HG03060 (cell line): ENCODE measurements around the gene RFX1.
"Not testable (repeated sequence)": the region's sequence is repeated elsewhere in the genome, so short reads cannot be mapped to it uniquely, and the experiment has no call there.

Experiments
- ATAC-seq: cut with Tn5 transposase; IDR thresholded peaks from one replicate; pipeline ENCODE4 v1.9.1; 2021; ENCODE audit warnings: low read depth, moderate number of reproducible peaks; ENCODE audit not compliant: unreplicated experiment

RFX1 gene

DNA sequence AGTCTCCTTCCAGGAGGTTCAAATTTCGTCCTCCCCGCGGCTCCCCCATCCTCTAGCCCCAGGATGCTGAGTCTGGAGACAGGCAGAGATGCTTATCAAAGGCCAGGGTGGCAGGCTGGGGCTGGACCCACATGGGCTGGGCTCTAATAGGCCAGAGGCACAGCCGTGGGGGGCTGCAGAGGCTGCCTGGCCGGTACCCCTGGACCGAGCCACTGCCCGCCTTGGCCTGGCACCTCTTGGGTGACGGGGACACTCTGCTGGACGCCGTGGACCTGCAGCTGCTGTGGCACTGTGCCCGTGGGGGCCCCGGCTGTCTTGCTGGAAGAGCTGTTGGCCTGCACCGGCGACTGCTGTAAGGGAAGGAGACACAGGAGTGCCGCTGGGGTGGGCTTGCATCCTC, 25.8 kb downstream of the RFX1 start:
- no peak for ATAC-seq

- ATAC-seq, result no peak
Measured at GRCh38 chr19:13979686-13980085, 26.4 kb downstream of the RFX1 start.

DNA sequence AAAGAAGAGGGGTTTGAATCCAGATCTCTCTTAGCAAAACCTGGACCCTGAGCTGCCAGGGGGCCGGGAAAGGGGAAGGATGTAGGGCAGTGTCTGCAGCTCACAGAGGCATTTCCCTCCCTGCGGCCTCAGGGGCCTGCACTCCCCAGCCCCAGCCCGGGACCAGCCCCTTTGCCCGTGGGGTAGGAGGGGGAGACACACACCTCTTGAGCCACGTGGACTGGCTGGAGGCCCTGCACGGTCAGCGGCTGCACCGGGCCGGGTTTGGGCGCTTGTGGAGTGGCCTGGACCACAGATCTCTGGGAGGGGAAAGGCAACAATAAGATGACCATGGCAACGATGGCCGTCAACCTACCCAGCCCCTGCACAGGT, 26.9 kb downstream of the RFX1 start:
- no peak for ATAC-seq

DNA sequence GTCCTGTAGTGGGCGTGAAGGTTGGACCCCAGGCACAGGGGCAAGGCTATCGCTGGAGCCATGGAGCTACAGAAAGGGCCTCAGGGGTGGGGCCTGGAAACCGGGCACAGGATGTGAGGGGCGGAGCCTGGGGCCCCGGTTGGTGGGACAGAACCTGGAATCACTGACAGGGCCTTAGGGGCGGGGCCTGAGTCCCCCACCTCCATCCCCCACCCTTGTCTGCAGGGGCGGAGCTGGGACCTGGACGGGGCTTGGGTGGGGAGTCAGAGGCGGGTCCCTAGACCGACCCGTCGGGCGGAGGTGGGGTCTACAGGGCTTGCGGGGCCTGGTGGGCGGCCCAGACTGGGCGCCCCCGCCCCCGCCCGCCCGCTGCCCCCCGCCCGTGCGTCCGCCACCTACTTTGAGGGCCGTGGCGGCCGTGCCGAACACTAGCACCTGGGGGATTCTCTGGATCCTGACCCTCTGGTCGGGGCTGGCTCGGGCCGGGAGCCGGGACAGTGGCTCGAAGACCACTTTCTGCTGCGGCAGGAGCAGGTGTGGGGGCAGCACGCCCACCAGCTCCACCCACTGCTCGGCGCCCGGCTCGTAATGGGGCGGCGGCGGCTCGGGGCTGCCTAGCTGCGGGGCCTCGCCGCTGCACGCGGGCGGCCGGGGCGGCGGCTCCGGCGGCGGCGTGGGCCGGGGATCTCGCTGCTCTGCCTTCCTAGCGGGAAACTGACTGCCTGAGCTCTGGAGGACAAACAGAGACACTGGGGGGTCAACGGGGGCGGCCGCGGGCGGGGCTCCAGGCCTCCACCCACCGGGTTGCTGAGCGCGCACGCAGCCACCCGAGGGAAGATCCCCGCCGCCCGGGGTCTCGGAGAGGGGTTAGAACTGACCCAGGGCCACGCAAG, 27.5 kb downstream of the RFX1 start:
- ATAC-seq, result no peak

DNA sequence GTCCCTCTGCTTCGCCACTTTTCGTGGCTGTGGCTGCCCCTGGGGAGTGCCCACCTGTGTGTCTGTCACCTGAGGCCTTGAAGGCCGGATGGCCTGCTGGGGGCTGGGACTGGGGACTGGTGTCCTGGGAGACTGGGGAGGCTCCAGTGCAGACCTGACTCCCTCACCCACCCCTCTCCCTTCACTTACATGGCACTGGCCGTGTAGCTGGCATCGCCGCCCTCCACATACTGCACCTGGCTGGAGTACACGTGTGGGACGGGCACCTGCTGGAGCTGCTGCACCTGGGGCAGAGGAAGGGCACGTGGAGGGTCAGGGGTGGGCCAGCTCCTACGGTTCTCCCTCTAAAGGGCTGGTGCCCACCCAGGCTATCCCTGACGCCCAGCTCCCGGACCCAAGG, 28.3 kb downstream of the RFX1 start:
- ATAC-seq, result no peak

DNA sequence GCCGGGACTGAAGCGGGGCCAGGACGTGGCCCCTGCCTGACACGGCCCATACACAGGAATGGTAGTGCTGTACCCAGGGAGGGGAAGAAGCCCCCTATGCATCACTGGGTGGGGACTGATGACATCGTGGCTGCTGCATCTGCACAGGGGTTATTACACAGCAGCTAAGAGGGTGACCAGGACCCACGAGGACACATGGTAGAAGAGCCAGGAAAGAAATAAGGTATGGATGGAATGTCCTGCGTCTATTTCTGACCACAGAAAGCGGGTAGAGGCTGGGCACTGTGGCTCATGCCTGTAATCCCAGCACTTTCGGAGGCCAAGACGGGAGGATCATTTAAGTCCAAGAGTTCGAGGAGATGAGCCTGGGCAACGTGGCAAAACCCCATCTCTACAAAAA, 29.7 kb downstream of the RFX1 start:
- ATAC-seq, result no peak

- ATAC-seq, result no peak
Measured at GRCh38 chr19:13975870-13976269, 30.2 kb downstream of the RFX1 start.

DNA sequence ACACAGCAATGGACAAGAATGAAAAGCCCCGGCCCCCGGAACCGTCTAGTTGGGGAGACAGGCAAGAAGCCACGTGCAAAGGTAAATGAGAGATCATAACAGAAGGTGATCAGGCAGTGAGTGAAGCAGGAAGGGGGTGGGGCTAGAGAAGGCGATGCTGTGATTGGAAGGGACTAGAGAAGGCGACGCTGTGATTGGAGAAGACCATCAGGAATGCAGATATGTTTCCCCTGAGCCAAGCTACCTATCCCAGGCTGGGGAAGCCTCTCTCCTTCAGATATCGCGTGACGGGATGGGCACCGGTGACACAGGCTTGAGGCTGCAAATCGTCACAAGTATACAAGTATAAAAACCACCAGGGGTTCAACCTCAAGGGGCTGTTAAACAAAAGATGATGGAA, 32.0 kb downstream of the RFX1 start:
- ATAC-seq, result no peak

- ATAC-seq, result not testable (repeated sequence)
Measured at GRCh38 chr19:13973479-13973878, 32.6 kb downstream of the RFX1 start.

GRCh38 chr19:13972368-13973155, 33.6 kb downstream of the RFX1 start:
- no peak for ATAC-seq

GRCh38 chr19:13971868-13972267, 34.3 kb downstream of the RFX1 start:
- ATAC-seq, result not testable (repeated sequence)

DNA sequence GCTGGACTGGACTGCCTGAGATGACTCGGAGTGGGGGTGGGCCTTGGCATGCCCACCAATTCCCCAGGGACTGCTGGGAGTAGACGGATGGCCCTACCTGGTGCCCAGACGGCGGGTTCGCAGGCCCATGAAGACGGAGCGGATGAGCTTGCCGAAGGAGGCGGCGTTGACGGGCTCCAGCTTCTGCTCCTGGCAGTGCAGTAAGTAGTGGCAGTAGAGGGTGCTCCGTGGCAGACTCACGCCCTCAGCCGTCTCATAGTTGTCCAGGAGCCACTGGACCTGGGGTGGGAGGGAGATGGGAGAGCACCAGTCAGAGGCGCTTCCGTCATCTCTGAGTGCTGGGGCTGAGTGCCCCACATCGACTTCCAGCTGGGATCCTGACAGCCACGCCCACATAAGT, 36.2 kb downstream of the RFX1 start:
- no peak for ATAC-seq

DNA sequence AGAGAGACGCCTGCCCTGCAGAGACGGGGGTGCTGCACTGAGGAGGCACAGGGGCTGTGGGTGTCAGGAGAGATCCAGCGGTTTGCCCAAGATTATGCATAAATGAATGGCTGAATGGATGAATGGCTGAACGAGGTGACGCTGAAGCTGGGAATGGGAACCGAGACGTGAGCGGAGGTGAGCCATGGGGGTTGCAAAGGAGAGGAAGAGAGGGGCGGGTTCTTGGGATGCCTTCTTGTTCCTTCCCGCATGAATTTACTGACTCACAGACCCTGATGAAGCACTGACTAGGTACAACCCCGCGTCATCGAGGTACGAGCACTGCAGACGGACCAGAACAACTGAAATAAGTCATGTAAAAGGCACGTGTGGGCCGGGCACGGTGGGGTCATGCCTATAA, 37.1 kb downstream of the RFX1 start:
- no peak for ATAC-seq

- no peak for ATAC-seq
Measured at GRCh38 chr19:13968383-13968935, 37.7 kb downstream of the RFX1 start.

DNA sequence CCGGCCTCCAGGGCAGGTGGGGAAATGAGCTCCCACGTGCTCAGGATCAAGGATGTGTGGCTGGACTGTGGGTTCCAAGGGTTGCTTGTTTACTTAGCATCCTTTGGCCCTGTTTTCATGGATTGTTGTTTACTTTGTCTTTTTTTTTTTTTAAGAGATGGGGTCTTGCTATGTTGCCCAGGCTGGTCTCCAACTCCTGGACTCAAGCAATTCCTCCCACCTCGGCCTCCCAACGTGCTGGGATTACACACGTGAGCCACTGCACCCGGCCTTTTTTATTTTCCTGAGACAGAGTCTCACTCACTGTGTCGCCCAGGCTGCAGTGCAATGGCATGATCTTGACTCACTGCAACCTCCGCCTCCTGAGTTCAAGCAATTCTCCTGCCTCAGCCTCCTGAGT, 38.9 kb downstream of the RFX1 start:
- ATAC-seq, result not testable (repeated sequence)

- ATAC-seq, result no peak
Measured at GRCh38 chr19:13966684-13967128, 39.4 kb downstream of the RFX1 start.

GRCh38 chr19:13965926-13966683, 40.0 kb downstream of the RFX1 start:
- no peak for ATAC-seq

DNA sequence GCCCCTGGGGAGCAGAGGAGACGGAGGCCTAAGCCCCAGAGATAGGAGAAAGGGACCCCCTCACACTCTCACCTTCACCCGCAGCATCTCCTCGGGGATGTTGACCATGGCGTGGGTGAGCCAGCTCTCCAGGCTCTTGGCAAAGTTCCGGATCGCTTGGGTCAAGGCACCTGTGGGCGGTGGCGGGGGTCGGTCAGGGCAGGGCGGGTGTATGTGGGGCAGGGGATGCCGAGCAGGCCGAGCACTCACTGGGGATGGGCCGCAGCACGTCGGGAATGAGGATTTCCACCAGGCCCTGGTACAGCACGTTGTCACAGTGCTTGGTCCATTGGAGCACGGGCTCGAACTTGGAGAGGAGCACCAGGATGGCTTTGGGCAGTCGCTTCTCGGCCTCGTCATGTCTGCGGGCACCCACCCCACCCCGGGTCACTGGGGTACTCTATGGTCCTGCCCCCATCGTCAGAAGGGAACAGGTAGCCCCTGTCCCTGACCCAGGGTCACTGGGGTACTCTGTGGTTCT, 40.7 kb downstream of the RFX1 start:
- ATAC-seq, result no peak

DNA sequence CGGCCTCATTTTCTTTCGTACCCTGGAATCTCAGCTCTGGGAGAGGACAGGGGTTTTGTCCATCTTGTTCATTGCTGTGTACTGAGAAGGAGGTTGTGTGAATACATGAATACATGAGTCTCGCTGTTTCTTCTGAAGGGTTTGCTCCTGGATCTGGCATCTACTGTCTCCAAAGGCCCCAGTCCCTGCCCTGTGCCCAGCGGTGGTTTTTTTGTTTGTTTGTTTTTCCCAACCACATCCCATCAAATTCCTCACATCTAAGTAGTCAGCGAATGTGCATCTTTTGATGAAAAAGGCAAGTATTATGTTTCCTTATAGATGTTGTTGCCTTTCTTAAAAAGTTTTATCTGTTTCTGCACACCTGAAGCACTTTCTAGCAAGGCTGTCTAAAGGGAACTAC, 41.3 kb downstream of the RFX1 start:
- ATAC-seq, result no peak

DNA sequence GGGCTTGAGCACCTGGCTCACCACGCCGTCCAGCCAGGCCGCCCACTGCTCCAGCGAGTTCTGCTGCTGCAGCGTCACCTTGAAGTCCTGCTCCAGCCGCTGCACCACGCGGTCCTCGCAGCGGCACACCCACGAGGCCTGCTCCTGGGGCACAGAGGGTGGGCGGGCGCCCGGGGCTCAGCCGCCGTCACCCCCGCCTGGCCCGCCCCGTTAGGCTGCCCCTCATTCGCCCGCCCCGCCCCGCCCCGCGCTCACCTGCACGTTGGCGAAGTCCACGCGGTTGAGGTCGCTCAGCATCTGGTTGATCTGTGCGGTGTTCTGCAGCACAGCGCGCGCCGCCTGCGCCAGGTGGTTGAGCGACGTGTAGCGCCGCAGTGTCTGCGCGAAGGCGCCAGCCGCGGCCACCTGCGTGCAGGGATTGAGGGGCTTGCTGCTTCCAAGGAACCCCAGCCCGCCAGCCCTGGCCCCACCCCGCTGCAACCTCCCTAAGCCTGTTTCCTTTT, 42.5 kb downstream of the RFX1 start:
- ATAC-seq, result no peak
